SK-N-SH (cell line): Measurements from ENCODE around the gene LRMDA. TPM values are rescaled to one million over a fixed set of nuclear protein-coding genes. Genes with fewer than 3 reads are reported as not detected.

Experiments used
- CHD2 ChIP-seq: fragments of 150-350 bp; IDR thresholded peaks from 2 replicates; pipeline ENCODE4 v1.6.1; 2018; ENCODE audit warnings: low read length; ENCODE audit not compliant: partially characterized antibody
- EP300 ChIP-seq, 2 experiments: IDR thresholded peaks; 2 replicates each; pipeline versions ENCODE4 v1.4.0 to v1.6.1; 2012; ENCODE audit warnings: borderline replicate concordance in 1 of 2, low read depth in 1 of 2, low read length in 1 of 2
- EZH2phosphoT487 ChIP-seq: fragments of 200-600 bp; sonication (generic); IDR thresholded peaks from 2 replicates; pipeline ENCODE4 v1.6.1; 2017; ENCODE audit warnings: low read depth, mixed run types, mild to moderate bottlenecking, antibody characterized with exemption, moderate library complexity, borderline replicate concordance
- FOXJ3 ChIP-seq: sonication (generic); formaldehyde crosslinking; IDR thresholded peaks from 2 replicates; pipeline ENCODE4 v1.5.1; 2020; ENCODE audit warnings: mild to moderate bottlenecking, missing genetic modification reagents
- GATA2 ChIP-seq: sonication (generic); formaldehyde crosslinking; IDR thresholded peaks from 2 replicates; pipeline ENCODE4 v1.5.0; 2020; ENCODE audit warnings: mild to moderate bottlenecking, missing genetic modification reagents
- IRF3 ChIP-seq: fragments of 150-350 bp; IDR thresholded peaks from 2 replicates; pipeline ENCODE4 v1.6.1; 2016; ENCODE audit warnings: mild to moderate bottlenecking, low read depth, low read length
- MAX ChIP-seq: IDR thresholded peaks from 2 replicates; pipeline ENCODE4 v1.4.0; 2012; ENCODE audit warnings: low read depth
- MEF2A ChIP-seq: IDR thresholded peaks from 2 replicates; pipeline ENCODE4 v1.4.0; 2012; ENCODE audit warnings: low read depth, borderline replicate concordance
- MXI1 ChIP-seq: IDR thresholded peaks from 2 replicates; pipeline ENCODE4 v1.6.1; 2012; ENCODE audit warnings: mild to moderate bottlenecking, low read depth, low read length, improper control_type of control experiment
- NFIC ChIP-seq: IDR thresholded peaks from 2 replicates; pipeline ENCODE4 v1.4.0; 2012; ENCODE audit warnings: borderline replicate concordance
- NRF1 ChIP-seq: IDR thresholded peaks from 2 replicates; pipeline ENCODE4 v1.6.1; 2012; ENCODE audit warnings: low read depth, mild to moderate bottlenecking, low read length
- PBX3 ChIP-seq: IDR thresholded peaks from 2 replicates; pipeline ENCODE4; 2012
- RCOR1 ChIP-seq: fragments of 150-350 bp; IDR thresholded peaks from 2 replicates; pipeline ENCODE4 v1.6.1; 2017; ENCODE audit warnings: antibody characterized with exemption, low read length
- REST ChIP-seq: IDR thresholded peaks from 2 replicates; pipeline ENCODE4 v1.6.1; 2012; ENCODE audit warnings: mild to moderate bottlenecking, low read depth, low read length, moderate library complexity
- RXRA ChIP-seq: IDR thresholded peaks from 2 replicates; pipeline ENCODE4 v1.4.0; 2012; ENCODE audit warnings: low read depth, mild to moderate bottlenecking, borderline replicate concordance
- SIN3A ChIP-seq: IDR thresholded peaks from 2 replicates; pipeline ENCODE4 v1.6.1; 2012; ENCODE audit warnings: low read depth, mild to moderate bottlenecking, low read length, moderate library complexity, borderline replicate concordance
- SMC3 ChIP-seq: IDR thresholded peaks from 2 replicates; pipeline ENCODE4 v1.6.1; 2012; ENCODE audit warnings: low read depth, low read length, improper control_type of control experiment
- TAF1 ChIP-seq: IDR thresholded peaks from 2 replicates; pipeline ENCODE4 v1.6.1; 2012; ENCODE audit warnings: low read depth, mild to moderate bottlenecking, low read length, moderate library complexity, borderline replicate concordance
- TEAD4 ChIP-seq: IDR thresholded peaks from 2 replicates; pipeline ENCODE4 v1.4.0; 2012; ENCODE audit warnings: mild to moderate bottlenecking, borderline replicate concordance; ENCODE audit not compliant: insufficient read depth
- USF2 ChIP-seq: fragments of 150-350 bp; IDR thresholded peaks from 2 replicates; pipeline ENCODE4 v1.6.1; 2017; ENCODE audit warnings: antibody characterized with exemption, low read length, low read depth, borderline replicate concordance
- polyA plus RNA-seq, 3 experiments: library from polyadenylated mRNA; depleted of rRNA; stranded (reverse); fragments of >200 nt; gene quantifications; 2 replicates each; pipeline ENCODE4 v1.2.3, GENCODE V29; 2012

LRMDA gene
- polyA plus RNA-seq, 1 of the 3 experiments (the other 2 are of a cell fraction) = 0.95 TPM

- no peak for TF ChIP-seq REST
- TF ChIP-seq NRF1 = no peak
- TF ChIP-seq GATA2 (CRISPR knock-in tag) = peak; percentile 87
- TF ChIP-seq SMC3 = no peak
- peak; percentile 45 for TF ChIP-seq CHD2
- no peak for TF ChIP-seq MAX
- no peak for TF ChIP-seq PBX3
- peak in 1 of 2 experiments; percentile 77; a peak in 2 of 4 replicates for TF ChIP-seq EP300 (IDR thresholded peaks at IDR 0.05; ENCODE audit: borderline replicate concordance in 1 of 2, low read depth in 1 of 2, low read length in 1 of 2)
- TF ChIP-seq RXRA = no peak
- TF ChIP-seq EZH2phosphoT487 = no peak
- peak; percentile 45; the same call in 1 of the 2 replicates for TF ChIP-seq FOXJ3 (CRISPR knock-in tag)
- no peak for TF ChIP-seq TAF1
- TF ChIP-seq IRF3 = no peak
- TF ChIP-seq MXI1 = no peak
- no peak for TF ChIP-seq USF2
- peak; percentile 5; the same call in 1 of the 2 replicates for TF ChIP-seq NFIC
- TF ChIP-seq MEF2A = no peak
- TF ChIP-seq TEAD4 = no peak
- no peak for TF ChIP-seq SIN3A
- TF ChIP-seq RCOR1 = peak; percentile 44; the same call in 1 of the 2 replicates
Measured at GRCh38 chr10:75643944-75644692, 212.7 kb downstream of the LRMDA start (continued).
